ENCODE data around the gene MT1H.
"Not testable (repeated sequence)": the region's sequence is repeated elsewhere in the genome, so short reads cannot be mapped to it uniquely, and the experiment has no call there.

The MT1H gene

DNA sequence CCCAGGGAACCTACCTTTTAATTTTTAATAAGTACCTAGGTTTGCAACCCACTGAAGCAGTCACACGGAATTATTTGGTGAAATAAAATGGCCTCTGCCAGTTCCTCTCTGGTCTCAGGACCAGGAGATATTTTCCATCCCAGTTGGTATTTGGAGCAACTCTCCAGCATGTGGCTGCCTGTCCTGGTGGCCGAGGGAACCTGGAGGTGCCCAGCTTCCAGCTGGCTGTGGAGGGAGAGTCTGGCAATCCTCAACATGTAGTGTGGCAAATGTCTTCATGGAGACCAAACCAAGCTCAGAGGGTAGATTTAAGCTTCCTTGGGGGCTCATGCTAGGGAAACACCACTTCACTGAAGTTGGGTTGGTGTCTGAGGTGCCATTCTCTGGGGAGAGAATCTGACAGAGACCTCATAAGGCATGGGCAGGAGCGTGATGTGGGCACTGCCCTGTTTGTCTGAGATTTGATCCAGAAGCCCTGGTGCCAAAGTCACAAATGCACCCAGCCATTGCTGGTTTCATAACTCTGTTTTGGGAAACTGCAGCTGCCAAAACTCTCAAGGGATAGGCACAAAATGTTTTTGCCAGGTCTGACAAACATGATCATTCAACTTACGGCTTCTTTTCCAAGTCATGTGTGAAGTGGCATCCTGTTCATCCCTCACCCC, 15.4 kb downstream of the MT1H start:
- DNase-seq = no peak

DNA sequence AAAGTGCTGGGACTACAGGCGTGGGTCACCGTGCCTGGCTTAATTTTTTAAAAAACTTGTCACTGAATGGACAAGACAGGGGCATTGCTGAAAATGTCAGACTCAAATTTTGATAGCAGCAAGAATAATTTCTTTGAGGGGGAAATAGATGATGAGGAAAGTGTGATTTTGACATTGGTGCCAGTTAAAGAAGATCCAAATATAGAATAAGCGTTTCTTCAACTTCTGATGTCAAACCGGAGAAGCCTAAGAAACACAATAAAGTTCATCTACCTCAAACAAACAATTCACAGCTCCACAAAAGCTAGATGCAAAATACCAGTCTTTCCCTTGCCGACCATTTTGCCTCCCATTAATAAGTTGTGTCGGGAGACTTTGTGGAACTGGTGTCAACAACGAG, 17.1 kb downstream of the MT1H start:
- DNase-seq = no peak

- DNase-seq = no peak
Observed at GRCh38 chr16:56688762-56689161, 19.1 kb downstream of the MT1H start.

DNA sequence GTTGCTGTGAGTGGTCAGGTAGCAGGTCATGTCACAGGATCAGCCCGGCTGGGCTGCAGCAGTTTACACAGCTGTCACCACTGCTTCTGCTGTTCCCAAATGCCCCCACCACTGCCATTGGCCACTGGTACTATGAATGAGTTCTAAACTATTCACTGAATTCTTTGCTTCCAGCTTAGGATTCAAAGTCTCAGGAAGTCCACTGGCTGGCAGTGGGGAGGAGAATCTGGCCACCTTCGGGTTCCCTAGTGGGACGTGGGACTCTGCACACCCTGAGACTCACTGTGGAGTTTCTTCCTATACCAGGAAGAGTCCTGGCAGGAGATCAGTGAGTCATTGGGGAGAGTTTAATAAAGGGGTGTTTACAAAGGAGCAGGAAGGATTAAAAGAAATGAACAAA, 19.6 kb downstream of the MT1H start:
- DNase-seq = no peak

DNA sequence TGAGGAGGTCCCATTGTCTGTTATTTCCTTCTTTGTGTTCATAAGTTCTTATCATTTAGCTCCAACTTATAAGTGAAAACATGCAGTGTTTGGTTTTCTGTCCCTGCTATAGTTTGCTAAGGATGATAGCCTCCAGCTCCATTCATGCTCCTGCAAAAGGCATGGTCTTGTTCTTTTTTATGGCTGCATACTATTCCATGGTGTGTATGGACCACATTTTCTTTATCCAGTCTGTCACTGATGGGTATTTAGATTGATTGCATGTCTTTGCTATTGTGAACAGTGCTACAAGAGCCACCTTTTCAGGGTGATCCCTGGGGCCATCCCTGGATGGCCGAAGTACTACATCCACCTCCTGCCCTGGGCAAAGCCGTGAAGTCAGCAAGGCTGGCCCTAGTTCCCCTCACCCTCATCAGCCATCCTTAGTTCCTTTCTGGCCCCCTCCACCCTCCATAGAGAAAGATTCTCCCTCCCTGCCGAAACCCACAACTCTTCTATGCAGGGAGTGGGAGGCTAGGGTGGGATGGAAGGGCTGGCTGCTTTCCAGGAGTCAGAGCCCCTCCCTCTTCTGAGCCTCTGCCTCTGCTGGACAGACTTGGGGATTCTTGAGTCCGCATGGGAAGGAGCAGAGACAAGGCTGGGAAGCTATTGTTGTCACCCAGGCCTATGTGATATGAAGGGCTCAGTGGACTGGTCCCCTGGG, 21.0 kb downstream of the MT1H start:
- DNase-seq = no peak

- no peak for DNase-seq
Observed at GRCh38 chr16:56691885-56692284, 22.3 kb downstream of the MT1H start.

GRCh38 chr16:56695246-56695645, 25.6 kb downstream of the MT1H start:
- DNase-seq = no peak

GRCh38 chr16:56697456-56698155, 28.0 kb downstream of the MT1H start:
- no peak for DNase-seq

- no peak for DNase-seq
Observed at GRCh38 chr16:56700195-56700594, 30.6 kb downstream of the MT1H start.

GRCh38 chr16:56700631-56701030, 31.0 kb downstream of the MT1H start:
- no peak for DNase-seq

GRCh38 chr16:56701534-56701933, 31.9 kb downstream of the MT1H start:
- no peak for DNase-seq

DNA sequence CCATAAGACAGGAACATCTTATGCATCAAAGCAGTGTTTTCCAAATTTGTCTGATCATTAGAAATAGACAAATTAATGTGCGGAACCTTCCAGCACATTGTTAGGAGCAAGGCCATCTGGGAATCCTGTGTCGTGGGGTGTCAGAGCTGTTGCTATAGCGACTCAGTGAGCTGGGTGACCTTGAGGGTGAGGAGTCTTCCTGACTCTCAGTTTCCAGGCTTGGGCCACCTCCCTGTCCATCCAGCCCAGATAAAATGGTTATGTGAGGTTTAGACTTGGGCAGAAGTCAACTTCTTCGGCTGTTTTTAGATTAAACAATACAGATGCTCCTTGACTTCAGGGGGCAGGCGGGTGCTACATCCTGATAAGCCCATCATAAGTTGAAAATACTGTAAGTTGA, 33.2 kb downstream of the MT1H start:
- DNase-seq = no peak

DNA sequence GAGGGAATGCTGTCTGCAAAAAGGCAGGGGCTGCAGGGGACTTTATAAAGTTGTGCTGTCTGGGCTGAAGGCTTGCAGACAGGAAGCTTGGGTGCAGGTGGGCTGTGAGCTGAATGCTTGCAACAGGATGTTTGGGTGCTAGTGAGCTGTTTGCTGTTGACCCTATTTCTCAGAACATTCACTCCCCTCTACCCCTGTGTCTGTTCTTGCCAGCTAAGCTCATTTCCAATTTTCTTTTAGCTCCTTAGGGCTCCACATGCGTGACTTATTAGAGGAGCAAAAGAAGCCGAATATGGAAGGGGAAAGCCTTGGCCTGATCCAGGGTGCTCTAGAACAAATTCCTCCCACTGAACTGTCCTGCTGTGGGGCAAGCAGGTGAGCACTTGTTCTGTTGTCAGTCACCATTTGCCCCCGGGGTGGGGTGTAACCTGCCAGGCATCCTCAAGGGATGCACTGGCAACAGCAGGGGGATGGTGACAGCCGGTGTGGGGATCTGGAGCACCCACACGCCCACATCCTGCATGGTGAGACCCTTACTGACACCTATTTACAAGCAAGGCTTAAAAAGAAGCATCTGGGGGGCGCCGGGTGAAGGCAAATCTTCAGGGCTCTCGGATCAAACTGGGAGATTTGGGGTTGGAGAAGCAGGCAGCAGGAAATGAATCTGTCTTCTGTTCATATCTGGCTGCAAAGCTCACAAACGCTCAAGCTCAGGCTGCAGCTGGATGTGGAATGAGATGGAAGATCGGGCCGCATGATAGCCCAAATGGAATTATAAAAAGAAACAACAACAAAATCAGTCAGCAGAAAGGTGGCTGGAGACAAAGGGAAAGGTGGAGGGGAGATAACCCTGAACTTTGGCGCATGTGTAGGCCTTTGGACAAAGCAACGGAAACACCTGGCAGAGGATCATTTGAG, 39.2 kb downstream of the MT1H start:
- no peak for DNase-seq

GRCh38 chr16:56709443-56710040, 39.9 kb downstream of the MT1H start:
- DNase-seq = no peak

- no peak for DNase-seq
Observed at GRCh38 chr16:56710181-56710737, 40.6 kb downstream of the MT1H start.

GRCh38 chr16:56711862-56712261, 42.2 kb downstream of the MT1H start:
- no peak for DNase-seq

GRCh38 chr16:56713794-56714193, 44.2 kb downstream of the MT1H start:
- DNase-seq = no peak

- DNase-seq = no peak
Observed at GRCh38 chr16:56715126-56715525, 45.5 kb downstream of the MT1H start.

- no peak for DNase-seq
Observed at GRCh38 chr16:56716761-56717160, 47.1 kb downstream of the MT1H start.

- DNase-seq = not testable (repeated sequence)
Observed at GRCh38 chr16:56717532-56717931, 47.9 kb downstream of the MT1H start.

All from fibroblast of skin of abdomen (primary cell).